ENCODE data around the gene VAMP8. TPM values are rescaled to one million over a fixed set of nuclear protein-coding genes. Genes with fewer than 3 reads are reported as not detected.

Gene VAMP8
- total RNA-seq, 6 donors from 2014 or later, result 62.8 to 289 (median 154) TPM

GRCh38 chr2:85619617-85620016, 42.2 kb downstream of the VAMP8 start:
- no peak for ATAC-seq (ENCODE audit: low FRiP score in 2 of 2)
- 93 to 98% methylated on average over 6 of the region's 6 CpGs for WGBS, 2 donors
- H3K4me3 ChIP-seq, result no peak overlapping the region
- H3K27ac ChIP-seq, result no peak overlapping the region
- peaks cover 34 to 59% (median 53%) of the 10 kb centered on the region in 4 donors for H3K36me3 ChIP-seq
- DNase-seq, result no peak
- H3K9me3 ChIP-seq, result no peaks in the 10 kb centered on the region
- H3K4me1 ChIP-seq, result peaks cover 19 to 35% (median 22%) of the 10 kb centered on the region in 4 donors
- H3K27me3 ChIP-seq, result no peaks in the 10 kb centered on the region
- TF ChIP-seq POLR2A (IDR thresholded peaks at IDR 0.05) (no peak), POLR2AphosphoS5 (IDR thresholded peaks at IDR 0.05) (no peak), EP300 (IDR thresholded peaks at IDR 0.05) (no peak)
- TF ChIP-seq, protein P1, sequence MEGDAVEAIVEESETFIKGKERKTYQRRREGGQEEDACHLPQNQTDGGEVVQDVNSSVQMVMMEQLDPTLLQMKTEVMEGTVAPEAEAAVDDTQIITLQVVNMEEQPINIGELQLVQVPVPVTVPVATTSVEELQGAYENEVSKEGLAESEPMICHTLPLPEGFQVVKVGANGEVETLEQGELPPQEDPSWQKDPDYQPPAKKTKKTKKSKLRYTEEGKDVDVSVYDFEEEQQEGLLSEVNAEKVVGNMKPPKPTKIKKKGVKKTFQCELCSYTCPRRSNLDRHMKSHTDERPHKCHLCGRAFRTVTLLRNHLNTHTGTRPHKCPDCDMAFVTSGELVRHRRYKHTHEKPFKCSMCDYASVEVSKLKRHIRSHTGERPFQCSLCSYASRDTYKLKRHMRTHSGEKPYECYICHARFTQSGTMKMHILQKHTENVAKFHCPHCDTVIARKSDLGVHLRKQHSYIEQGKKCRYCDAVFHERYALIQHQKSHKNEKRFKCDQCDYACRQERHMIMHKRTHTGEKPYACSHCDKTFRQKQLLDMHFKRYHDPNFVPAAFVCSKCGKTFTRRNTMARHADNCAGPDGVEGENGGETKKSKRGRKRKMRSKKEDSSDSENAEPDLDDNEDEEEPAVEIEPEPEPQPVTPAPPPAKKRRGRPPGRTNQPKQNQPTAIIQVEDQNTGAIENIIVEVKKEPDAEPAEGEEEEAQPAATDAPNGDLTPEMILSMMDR (IDR thresholded peaks at IDR 0.05), result no peak

DNA sequence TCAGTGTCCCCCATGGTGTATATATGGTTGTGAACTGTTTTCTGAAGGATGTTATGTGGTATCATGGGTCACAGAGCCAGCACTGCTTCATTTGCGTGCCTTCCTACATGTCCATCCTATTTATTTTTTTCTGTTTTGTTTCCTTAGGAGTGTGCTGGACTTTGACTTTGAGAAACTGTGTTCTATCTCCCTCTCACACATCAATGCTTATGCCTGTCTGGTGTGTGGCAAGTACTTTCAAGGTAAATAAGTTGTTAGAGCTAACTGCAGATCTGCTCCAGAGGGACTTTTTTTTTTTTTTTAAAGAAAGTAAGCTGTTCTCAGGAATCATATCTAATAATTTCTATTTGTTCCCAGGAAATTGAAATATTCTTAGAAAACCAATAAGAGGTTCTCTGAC, 44.0 kb downstream of the VAMP8 start:
- 94 to 96% methylated on average over 1 of the region's 1 CpG for WGBS, 2 donors
- peaks cover 50 to 76% (median 70%) of the 10 kb centered on the region in 4 donors for H3K36me3 ChIP-seq
- peaks cover 15 to 26% (median 18%) of the 10 kb centered on the region in 4 donors for H3K4me1 ChIP-seq
- H3K4me3 ChIP-seq, result no peak overlapping the region
- no peaks in the 10 kb centered on the region for H3K9me3 ChIP-seq
- H3K27ac ChIP-seq, result no peak overlapping the region
- H3K27me3 ChIP-seq, result no peaks in the 10 kb centered on the region
- ATAC-seq (ENCODE audit: low FRiP score in 2 of 2) (no peak), DNase-seq (no peak)
- TF ChIP-seq POLR2AphosphoS5 (IDR thresholded peaks at IDR 0.05) (no peak), EP300 (IDR thresholded peaks at IDR 0.05) (no peak), POLR2A (IDR thresholded peaks at IDR 0.05) (no peak)
- TF ChIP-seq, protein P1 (IDR thresholded peaks at IDR 0.05), result no peak

DNA sequence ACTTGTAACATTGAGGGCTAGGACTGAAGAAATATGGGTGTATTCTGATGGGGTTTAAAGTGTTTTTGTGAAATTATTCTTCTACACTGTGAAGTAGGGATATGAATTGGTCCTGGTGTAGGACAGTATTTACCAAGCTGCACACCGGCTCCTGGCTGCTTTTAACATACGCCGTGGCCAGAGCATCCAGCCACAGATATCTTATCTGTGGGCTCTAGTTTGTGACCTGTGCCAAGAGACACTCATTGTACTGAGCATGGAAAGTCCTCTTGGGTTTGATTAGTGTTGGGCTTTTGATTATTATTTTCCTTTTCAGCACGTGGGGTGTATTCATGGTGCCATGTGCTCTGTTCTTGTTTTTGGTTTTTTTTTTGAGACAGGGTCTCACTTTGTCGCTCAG, 46.6 kb downstream of the VAMP8 start:
- Histone ChIP-seq H3K9me3 (no peaks in the 10 kb centered on the region), H3K27me3 (no peaks in the 10 kb centered on the region), H3K36me3 (peaks cover 69 to 100% (median 95%) of the 10 kb centered on the region in 4 donors), H3K4me3 (no peak overlapping the region), H3K4me1 (peaks cover 0 to 3% (median 0%) of the 10 kb centered on the region in 4 donors), H3K27ac (no peak overlapping the region)
- no peak for DNase-seq
- no peak for TF ChIP-seq EP300 (IDR thresholded peaks at IDR 0.05)
- TF ChIP-seq POLR2AphosphoS5 (IDR thresholded peaks at IDR 0.05), result no peak
- no peak for TF ChIP-seq POLR2A (IDR thresholded peaks at IDR 0.05)
- TF ChIP-seq, protein P1 (IDR thresholded peaks at IDR 0.05), result no peak
- WGBS, 2 donors, result 92 to 93% methylated on average over 5 of the region's 5 CpGs
- no peak for ATAC-seq (ENCODE audit: low FRiP score in 2 of 2)

GRCh38 chr2:85628658-85629057, 51.3 kb downstream of the VAMP8 start:
- Histone ChIP-seq H3K36me3 (peaks cover 74 to 100% (median 92%) of the 10 kb centered on the region in 4 donors), H3K9me3 (no peaks in the 10 kb centered on the region), H3K27me3 (no peaks in the 10 kb centered on the region), H3K27ac (no peak overlapping the region), H3K4me3 (no peak overlapping the region), H3K4me1 (no peaks in the 10 kb centered on the region)
- no peak for TF ChIP-seq POLR2A (IDR thresholded peaks at IDR 0.05)
- no peak for TF ChIP-seq POLR2AphosphoS5 (IDR thresholded peaks at IDR 0.05)
- TF ChIP-seq, protein P1 (IDR thresholded peaks at IDR 0.05), result no peak
- TF ChIP-seq EP300 (IDR thresholded peaks at IDR 0.05), result no peak
- no peak for ATAC-seq (ENCODE audit: low FRiP score in 2 of 2)
- WGBS, 2 donors, result 53 to 61% methylated on average over 2 of the region's 2 CpGs
- DNase-seq, result no peak

DNA sequence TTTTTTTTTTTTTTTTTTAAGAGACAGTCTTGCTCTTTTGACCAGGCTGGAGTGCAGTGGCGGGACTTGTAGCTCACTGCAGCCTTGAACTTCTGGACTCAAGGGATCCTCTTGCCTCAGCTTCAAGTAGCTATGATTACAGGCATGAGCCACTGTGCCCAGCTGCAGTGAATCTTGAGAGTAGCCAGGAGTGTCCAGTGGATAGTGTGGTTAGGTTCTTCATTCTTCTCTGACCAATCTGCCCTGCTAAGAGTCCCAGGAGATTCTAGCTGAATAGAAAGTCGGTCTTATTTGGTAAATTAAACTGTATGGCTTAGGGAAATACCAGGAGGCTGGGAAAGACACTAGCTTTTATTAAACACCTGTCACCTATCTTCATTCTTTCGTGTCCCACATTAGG, 53.9 kb downstream of the VAMP8 start:
- DNase-seq, result no peak
- ATAC-seq (ENCODE audit: low FRiP score in 2 of 2), result no peak
- Histone ChIP-seq H3K36me3 (peaks cover 51 to 97% (median 86%) of the 10 kb centered on the region in 4 donors), H3K27me3 (no peaks in the 10 kb centered on the region), H3K9me3 (no peaks in the 10 kb centered on the region), H3K4me1 (no peaks in the 10 kb centered on the region), H3K27ac (no peak overlapping the region), H3K4me3 (no peak overlapping the region)
- no peak for TF ChIP-seq EP300 (IDR thresholded peaks at IDR 0.05)
- TF ChIP-seq POLR2AphosphoS5 (IDR thresholded peaks at IDR 0.05), result no peak
- TF ChIP-seq, protein P1 (IDR thresholded peaks at IDR 0.05), result no peak
- no peak for TF ChIP-seq POLR2A (IDR thresholded peaks at IDR 0.05)
- WGBS, 2 donors, result 95 to 98% methylated on average over 3 of the region's 3 CpGs
